KOPT-K1 (cell line): ENCODE data around the gene SLC35F1.
"Not testable (repeated sequence)": the region's sequence is repeated elsewhere in the genome, so short reads cannot be mapped to it uniquely, and the experiment has no call there.

Source experiments
- H3K27ac ChIP-seq: fragments of 200-600 bp; sonication (generic); 2 replicates; pipeline ENCODE4 v1.5.1; 2016; ENCODE audit warnings: antibody characterized with exemption, mild to moderate bottlenecking, low read depth, low read length; ENCODE audit not compliant: poor library complexity, severe bottlenecking
- H3K36me3 ChIP-seq: fragments of 200-600 bp; sonication (generic); 2 replicates; pipeline ENCODE4 v1.5.1; 2017; ENCODE audit warnings: antibody characterized with exemption, mild to moderate bottlenecking, low read length, moderate library complexity; ENCODE audit not compliant: insufficient read depth
- H3K9me3 ChIP-seq: fragments of 200-600 bp; sonication (generic); 2 replicates; pipeline ENCODE4 v1.5.1; 2017; ENCODE audit warnings: antibody characterized with exemption, low read length, mild to moderate bottlenecking; ENCODE audit not compliant: insufficient read depth, poor library complexity, severe bottlenecking

Gene SLC35F1

GRCh38 chr6:118012944-118013343, 105.9 kb downstream of the SLC35F1 start:
- H3K27ac ChIP-seq, result no peak overlapping the region
- H3K9me3 ChIP-seq, result no peaks in the 10 kb centered on the region
- no peaks in the 10 kb centered on the region for H3K36me3 ChIP-seq

GRCh38 chr6:118016532-118016931, 109.5 kb downstream of the SLC35F1 start:
- Histone ChIP-seq H3K9me3 (no peaks in the 10 kb centered on the region), H3K27ac (no peak overlapping the region), H3K36me3 (no peaks in the 10 kb centered on the region)

- Histone ChIP-seq H3K36me3 (no peaks in the 10 kb centered on the region), H3K9me3 (no peaks in the 10 kb centered on the region), H3K27ac (no peak overlapping the region)
Measured at GRCh38 chr6:118017301-118017848, 110.3 kb downstream of the SLC35F1 start.

GRCh38 chr6:118023771-118024170, 116.7 kb downstream of the SLC35F1 start:
- no peak overlapping the region for H3K27ac ChIP-seq
- H3K36me3 ChIP-seq, result no peaks in the 10 kb centered on the region
- no peaks in the 10 kb centered on the region for H3K9me3 ChIP-seq

GRCh38 chr6:118029967-118030366, 122.9 kb downstream of the SLC35F1 start:
- Histone ChIP-seq H3K27ac (no peak overlapping the region), H3K9me3 (no peaks in the 10 kb centered on the region), H3K36me3 (no peaks in the 10 kb centered on the region)

- H3K36me3 ChIP-seq, H3K9me3 ChIP-seq, H3K27ac ChIP-seq: not testable (repeated sequence)
Measured at GRCh38 chr6:118037479-118037878, 130.4 kb downstream of the SLC35F1 start.

- H3K9me3 ChIP-seq, result no peaks in the 10 kb centered on the region
- no peaks in the 10 kb centered on the region for H3K36me3 ChIP-seq
- no peak overlapping the region for H3K27ac ChIP-seq
Measured at GRCh38 chr6:118042855-118043254, 135.8 kb downstream of the SLC35F1 start.

GRCh38 chr6:118044275-118044674, 137.2 kb downstream of the SLC35F1 start:
- Histone ChIP-seq H3K27ac (no peak overlapping the region), H3K36me3 (no peaks in the 10 kb centered on the region), H3K9me3 (no peaks in the 10 kb centered on the region)

- Histone ChIP-seq H3K27ac (no peak overlapping the region), H3K36me3 (no peaks in the 10 kb centered on the region), H3K9me3 (no peaks in the 10 kb centered on the region)
Measured at GRCh38 chr6:118054082-118054481, 147.0 kb downstream of the SLC35F1 start.

GRCh38 chr6:118061666-118062065, 154.6 kb downstream of the SLC35F1 start:
- H3K27ac ChIP-seq, result no peak overlapping the region
- H3K9me3 ChIP-seq, result no peaks in the 10 kb centered on the region
- H3K36me3 ChIP-seq, result no peaks in the 10 kb centered on the region

GRCh38 chr6:118080547-118080946, 173.5 kb downstream of the SLC35F1 start:
- no peaks in the 10 kb centered on the region for H3K9me3 ChIP-seq
- no peak overlapping the region for H3K27ac ChIP-seq
- no peaks in the 10 kb centered on the region for H3K36me3 ChIP-seq

- H3K36me3 ChIP-seq, result no peaks in the 10 kb centered on the region
- no peak overlapping the region for H3K27ac ChIP-seq
- no peaks in the 10 kb centered on the region for H3K9me3 ChIP-seq
Measured at GRCh38 chr6:118083711-118084110, 176.6 kb downstream of the SLC35F1 start.

GRCh38 chr6:118085665-118086064, 178.6 kb downstream of the SLC35F1 start:
- H3K27ac ChIP-seq, result no peak overlapping the region
- H3K9me3 ChIP-seq, result peaks cover under 1% of the 10 kb centered on the region
- H3K36me3 ChIP-seq, result no peaks in the 10 kb centered on the region

GRCh38 chr6:118086159-118086558, 179.1 kb downstream of the SLC35F1 start:
- H3K27ac ChIP-seq, result no peak overlapping the region
- H3K36me3 ChIP-seq, result no peaks in the 10 kb centered on the region
- peaks cover 5% of the 10 kb centered on the region for H3K9me3 ChIP-seq

- H3K9me3 ChIP-seq, result peaks cover 23% of the 10 kb centered on the region
- H3K36me3 ChIP-seq, result no peaks in the 10 kb centered on the region
Measured at GRCh38 chr6:118092086-118092485, 185.0 kb downstream of the SLC35F1 start.

GRCh38 chr6:118097576-118097975, 190.5 kb downstream of the SLC35F1 start:
- peaks cover 10% of the 10 kb centered on the region for H3K9me3 ChIP-seq
- no peak overlapping the region for H3K27ac ChIP-seq
- H3K36me3 ChIP-seq, result no peaks in the 10 kb centered on the region

More at GRCh38 chr6:118092086-118092485, 185.0 kb downstream of the SLC35F1 start:
- H3K27ac ChIP-seq, result no peak overlapping the region
